IPS DF 6.9 (cell line): ENCODE measurements around the gene GTPBP4.

Experiments
- DNase-seq: peaks from one replicate; pipeline ENCODE4 v3.0.0-alpha.2; 2013; ENCODE audit warnings: low read depth, low spot score
- H3K27ac ChIP-seq: one replicate; pipeline ENCODE4 v1.5.1; 2013; ENCODE audit warnings: low read length, control low read depth
- H3K27me3 ChIP-seq: 2 replicates; pipeline ENCODE4 v1.6.1; 2013; ENCODE audit warnings: mild to moderate bottlenecking, low read length; ENCODE audit not compliant: control insufficient read depth, insufficient read depth
- H3K36me3 ChIP-seq: 2 replicates; pipeline ENCODE4 v1.6.1; 2013; ENCODE audit warnings: low read length; ENCODE audit not compliant: control insufficient read depth, insufficient read depth
- H3K4me1 ChIP-seq: 2 replicates; pipeline ENCODE4 v1.6.1; 2013; ENCODE audit warnings: low read length; ENCODE audit not compliant: control insufficient read depth, insufficient read depth
- H3K4me3 ChIP-seq: 2 replicates; pipeline ENCODE4 v1.5.1; 2013; ENCODE audit warnings: mild to moderate bottlenecking, low read length
- H3K9me3 ChIP-seq: 2 replicates; pipeline ENCODE4 v1.6.1; 2013; ENCODE audit warnings: low read length, inconsistent platforms; ENCODE audit not compliant: control insufficient read depth, insufficient read depth
- WGBS: extraction: QIAGEN DNeasy Blood & Tissue Kit; methylation state at CpG from one replicate; pipeline ENCODE4 v1.1.7; 2013; ENCODE audit warnings: mixed read lengths, missing lambda C conversion rate; ENCODE audit not compliant: insufficient read length, insufficient coverage; 5-methylcytosine and 5-hydroxymethylcytosine counted together

The GTPBP4 gene

DNA sequence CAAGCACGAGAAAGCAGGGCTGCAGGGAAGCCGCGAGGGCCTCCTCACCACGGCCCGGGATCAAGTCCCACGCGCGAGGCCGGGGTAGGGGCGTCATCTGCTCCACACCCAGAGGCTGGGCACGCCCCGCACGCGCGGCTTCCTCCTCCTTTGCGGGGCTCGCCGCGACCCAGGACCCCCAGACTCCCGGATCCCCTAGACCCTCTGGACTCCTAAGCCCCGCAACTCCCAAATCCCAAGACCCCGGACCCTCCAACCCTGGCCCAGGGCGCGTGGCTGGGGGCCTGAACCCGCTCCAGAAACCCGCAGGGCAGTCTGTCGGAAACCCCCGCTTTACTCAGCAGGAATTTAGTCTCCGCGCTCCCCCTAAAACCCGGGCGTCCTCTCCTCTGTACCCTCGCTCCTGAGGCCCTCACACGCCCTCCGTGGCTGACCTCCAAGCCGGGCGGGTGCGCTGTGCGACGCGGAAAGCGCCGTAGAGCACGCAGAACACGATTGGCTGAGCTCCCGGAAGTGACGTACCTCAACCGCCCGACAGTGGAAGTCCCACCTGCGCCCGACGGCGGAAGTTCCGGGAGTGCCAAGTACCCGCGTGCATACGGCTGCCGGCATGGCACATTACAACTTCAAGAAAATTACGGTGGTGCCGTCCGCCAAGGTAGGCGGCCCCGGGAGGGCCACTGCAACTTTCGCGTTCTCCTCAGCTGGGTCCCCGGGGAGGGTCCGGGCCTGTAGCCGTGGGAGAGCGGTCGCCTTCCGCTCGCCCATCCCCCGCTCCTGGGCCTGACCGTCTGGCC lies at the start of gene GTPBP4:
TSS of gene GTPBP4 (plus strand) at position 565 of the 797 bp plus-strand sequence. CDS start at position 611, 46 bp downstream.
- Histone ChIP-seq H3K27ac (no peak within 1 kb of the TSS), H3K27me3 (no peaks in the 10 kb centered on the region), H3K4me1 (no peaks in the 10 kb centered on the region), H3K9me3 (no peaks in the 10 kb centered on the region), H3K4me3 (peak within 1 kb of the TSS; percentile 94), H3K36me3 (peaks cover 6% of the 10 kb centered on the region; the same call in 1 of the 2 replicates)
- DNase-seq: peak; percentile 94
- WGBS: no CpG with 5 or more reads among the region's 74 CpGs

DNA sequence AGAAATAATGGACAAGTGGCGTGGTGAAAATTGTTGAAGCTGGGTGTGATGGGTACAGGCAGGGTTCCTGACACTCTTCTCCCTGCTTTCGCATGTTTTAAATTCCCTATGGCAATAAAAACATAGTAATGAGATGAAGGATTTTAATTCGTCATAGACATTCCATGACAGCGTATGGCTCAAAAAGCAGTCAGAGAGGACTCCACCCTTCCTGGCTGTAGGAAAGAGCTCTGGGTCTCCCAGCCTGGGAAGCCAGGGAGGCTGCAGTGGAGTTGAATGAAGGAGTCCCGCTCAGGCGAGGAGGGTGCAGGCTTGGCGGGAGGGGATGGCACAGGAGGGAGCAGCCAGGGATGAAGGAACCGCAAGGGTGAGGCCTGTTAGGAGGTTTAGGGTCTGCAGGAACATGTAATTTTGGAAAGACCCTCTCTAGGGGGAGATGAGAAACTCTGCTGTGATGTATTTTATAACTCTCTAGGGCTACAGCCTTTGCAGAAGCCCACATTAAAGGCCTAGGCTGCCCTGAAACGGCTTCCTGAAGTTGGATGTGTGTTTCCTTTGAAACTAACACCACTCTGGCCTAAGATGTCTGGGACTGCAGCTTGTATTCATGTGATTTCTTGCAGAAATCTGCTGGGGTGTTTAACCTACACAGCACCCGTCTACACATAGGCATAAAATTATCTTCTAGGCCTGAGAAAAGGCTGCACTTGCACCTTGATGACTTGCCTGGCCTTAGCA lies 49.1 kb upstream of the GTPBP4 start:
- H3K4me1 ChIP-seq: no peaks in the 10 kb centered on the region
- DNase-seq: no peak
- no CpG with 5 or more reads among the region's 10 CpGs for WGBS
- H3K27ac ChIP-seq: no peak overlapping the region
- no peaks in the 10 kb centered on the region for H3K36me3 ChIP-seq
- H3K4me3 ChIP-seq: no peak overlapping the region
- H3K27me3 ChIP-seq: no peaks in the 10 kb centered on the region
- H3K9me3 ChIP-seq: no peaks in the 10 kb centered on the region

DNA sequence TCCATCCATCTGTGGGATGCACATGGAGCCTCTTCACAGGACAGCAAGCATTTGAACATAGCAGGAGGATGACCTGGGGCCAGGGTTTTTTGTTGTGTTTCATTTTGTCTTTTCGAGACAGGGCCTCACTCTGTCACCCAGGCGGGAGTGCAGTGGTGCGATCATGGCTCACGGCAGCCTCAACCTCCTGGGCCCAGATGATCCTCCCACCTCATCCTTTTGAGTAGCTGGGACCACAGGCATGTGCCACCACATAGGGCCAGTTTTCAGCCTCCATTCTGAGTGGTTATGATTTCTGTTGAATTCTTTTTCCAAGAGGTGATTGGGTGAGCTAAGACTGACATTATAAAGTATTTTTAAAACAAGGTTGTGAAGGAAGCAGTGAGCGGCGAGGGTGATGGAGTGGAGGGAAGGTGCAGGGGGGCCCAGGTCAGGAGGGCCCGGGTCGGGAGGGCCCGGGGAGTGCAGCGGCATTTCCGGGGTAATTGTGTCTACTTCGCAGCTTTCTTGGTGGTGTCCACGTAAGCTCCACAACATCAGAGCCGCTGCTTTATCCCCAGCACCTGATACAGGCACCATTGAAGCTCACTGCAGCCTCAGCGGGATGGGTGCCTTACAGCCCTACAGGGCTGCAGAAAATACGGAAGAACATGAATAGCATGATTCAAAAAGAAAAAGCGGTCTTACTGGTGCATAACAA lies 44.8 kb upstream of the GTPBP4 start:
- no peak for DNase-seq
- Histone ChIP-seq H3K36me3 (no peaks in the 10 kb centered on the region), H3K27me3 (no peaks in the 10 kb centered on the region), H3K4me1 (no peaks in the 10 kb centered on the region), H3K4me3 (no peak overlapping the region), H3K9me3 (no peaks in the 10 kb centered on the region), H3K27ac (no peak overlapping the region)
- WGBS: no CpG with 5 or more reads among the region's 17 CpGs

DNA sequence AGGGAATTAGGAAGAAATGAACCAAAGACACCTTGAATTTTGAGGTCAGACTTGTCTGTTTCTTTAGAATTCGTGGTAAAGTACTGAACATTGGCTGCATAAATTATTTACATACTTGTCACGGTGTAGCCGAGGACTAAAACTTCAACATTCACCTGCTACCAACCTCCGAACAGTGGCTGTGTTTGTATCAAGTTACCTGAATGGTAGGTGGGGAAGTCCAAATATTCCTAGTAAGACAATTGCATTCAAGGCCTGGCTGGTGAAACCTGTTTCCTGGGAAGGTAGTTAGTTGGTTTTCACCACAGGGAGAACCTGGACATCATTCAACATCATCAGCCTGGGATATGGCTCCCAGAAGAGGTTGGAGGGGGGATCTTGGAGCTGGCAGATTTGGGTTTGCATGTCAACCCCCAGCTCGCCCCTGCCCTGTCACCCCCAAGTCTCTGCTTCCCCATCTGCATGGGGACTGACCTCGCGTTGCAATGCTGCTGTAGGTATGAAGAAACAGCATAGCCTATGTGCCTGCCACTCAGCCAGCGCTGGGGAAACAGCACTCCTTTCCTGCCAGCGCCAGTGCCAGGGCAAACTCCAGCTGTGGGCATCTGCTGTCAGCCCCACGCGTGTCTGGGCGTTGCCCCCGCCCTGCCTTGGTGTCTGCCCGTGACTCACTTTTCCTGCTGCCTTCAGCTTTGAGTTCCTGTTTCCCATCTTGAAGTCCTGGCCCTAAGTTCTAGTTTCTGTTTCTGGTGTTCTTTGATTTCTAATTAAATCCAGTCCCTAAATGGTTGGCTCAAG lies 44.0 kb upstream of the GTPBP4 start:
- no CpG with 5 or more reads among the region's 14 CpGs for WGBS
- Histone ChIP-seq H3K27ac (no peak overlapping the region), H3K36me3 (no peaks in the 10 kb centered on the region), H3K27me3 (no peaks in the 10 kb centered on the region), H3K4me3 (no peak overlapping the region), H3K4me1 (no peaks in the 10 kb centered on the region), H3K9me3 (no peaks in the 10 kb centered on the region)
- no peak for DNase-seq

DNA sequence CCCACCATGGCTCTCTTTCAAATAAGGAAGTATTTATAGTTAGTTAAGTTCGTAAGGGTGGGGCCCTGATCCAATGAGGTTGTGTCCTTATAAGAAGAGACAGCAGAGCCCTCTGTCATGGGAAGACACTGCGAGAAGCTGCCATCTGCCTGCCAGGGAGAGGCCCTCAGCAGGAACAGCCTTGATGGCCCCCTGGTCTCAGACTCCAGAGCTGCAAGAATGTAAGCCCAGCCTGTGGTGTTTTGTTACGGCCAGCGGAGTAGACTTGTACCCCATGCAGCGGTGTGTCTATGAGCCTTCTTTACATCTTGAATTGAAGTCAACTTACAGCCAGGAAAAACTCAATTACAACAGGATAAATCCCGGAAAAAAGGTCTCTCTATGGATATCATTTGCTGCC lies 42.5 kb upstream of the GTPBP4 start:
- no CpG with 5 or more reads among the region's 6 CpGs for WGBS
- H3K27ac ChIP-seq: no peak overlapping the region
- DNase-seq: no peak
- no peaks in the 10 kb centered on the region for H3K9me3 ChIP-seq
- H3K27me3 ChIP-seq: no peaks in the 10 kb centered on the region
- no peak overlapping the region for H3K4me3 ChIP-seq
- H3K4me1 ChIP-seq: no peaks in the 10 kb centered on the region
- no peaks in the 10 kb centered on the region for H3K36me3 ChIP-seq

DNA sequence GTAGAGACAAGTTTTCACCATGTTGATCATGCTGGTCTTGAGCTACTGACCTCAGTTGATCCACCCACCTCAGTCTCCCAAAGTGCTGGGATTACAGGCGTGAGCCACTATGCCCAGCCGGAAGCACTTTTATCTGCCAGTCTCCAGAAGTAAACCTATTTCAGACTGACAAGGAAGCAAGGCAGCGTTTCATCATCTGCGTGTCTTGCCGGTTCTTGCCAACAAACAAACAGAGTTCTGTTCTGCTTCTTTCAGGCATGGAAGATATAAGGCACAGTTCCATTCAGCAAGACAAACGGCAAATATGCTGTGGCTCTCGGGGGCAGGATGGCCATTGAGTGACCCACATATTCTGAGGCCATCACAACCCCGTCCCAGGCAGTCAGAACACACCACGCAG lies 41.2 kb upstream of the GTPBP4 start:
- Histone ChIP-seq H3K36me3 (no peaks in the 10 kb centered on the region), H3K4me1 (no peaks in the 10 kb centered on the region), H3K4me3 (no peak overlapping the region), H3K27me3 (no peaks in the 10 kb centered on the region), H3K9me3 (no peaks in the 10 kb centered on the region), H3K27ac (no peak overlapping the region)
- WGBS: no CpG with 5 or more reads among the region's 9 CpGs
- no peak for DNase-seq

DNA sequence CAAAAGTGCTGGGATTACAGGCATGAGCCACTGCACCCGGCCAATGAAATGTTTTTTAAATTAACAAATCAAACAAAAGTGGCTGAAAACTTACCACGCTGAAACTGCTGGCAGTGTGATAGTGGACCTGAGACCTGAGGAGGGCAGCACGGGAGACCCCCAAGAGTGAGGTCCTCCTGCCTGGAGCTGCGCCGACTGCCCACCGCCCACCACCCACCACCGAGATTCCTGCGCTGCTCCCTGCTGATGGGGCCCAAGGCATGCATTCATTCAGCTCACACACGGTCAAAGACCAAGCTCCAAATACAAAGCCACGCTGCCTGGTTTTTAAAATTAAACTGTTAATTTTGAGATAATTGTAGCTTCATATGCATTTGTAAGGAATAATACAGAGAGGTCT lies 40.4 kb upstream of the GTPBP4 start:
- Histone ChIP-seq H3K9me3 (no peaks in the 10 kb centered on the region), H3K36me3 (no peaks in the 10 kb centered on the region), H3K27me3 (no peaks in the 10 kb centered on the region), H3K27ac (no peak overlapping the region), H3K4me1 (no peaks in the 10 kb centered on the region), H3K4me3 (no peak overlapping the region)
- WGBS: no CpG with 5 or more reads among the region's 10 CpGs
- DNase-seq: no peak

DNA sequence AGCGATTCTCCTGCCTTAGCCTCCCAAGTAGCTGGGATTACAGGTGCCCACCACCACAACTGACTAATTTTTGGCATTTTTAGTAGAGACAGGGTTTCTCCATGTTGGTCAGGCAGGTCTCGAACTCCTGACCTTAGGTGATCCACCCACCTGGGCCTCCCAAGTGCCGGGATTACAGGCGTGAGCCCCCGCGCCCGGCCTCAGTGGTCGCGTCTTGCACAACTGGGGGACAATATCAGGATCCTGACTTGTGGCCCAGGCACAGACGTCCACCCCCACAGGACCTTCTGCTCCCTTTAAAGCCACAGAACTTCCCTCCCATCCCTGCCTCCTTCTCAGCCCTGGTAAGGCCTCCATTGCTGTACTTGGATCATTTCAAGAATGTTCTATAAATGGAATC lies 39.9 kb upstream of the GTPBP4 start:
- no peak overlapping the region for H3K27ac ChIP-seq
- H3K4me3 ChIP-seq: no peak overlapping the region
- H3K4me1 ChIP-seq: no peaks in the 10 kb centered on the region
- DNase-seq: no peak
- no peaks in the 10 kb centered on the region for H3K9me3 ChIP-seq
- H3K36me3 ChIP-seq: no peaks in the 10 kb centered on the region
- no CpG with 5 or more reads among the region's 10 CpGs for WGBS
- no peaks in the 10 kb centered on the region for H3K27me3 ChIP-seq

DNA sequence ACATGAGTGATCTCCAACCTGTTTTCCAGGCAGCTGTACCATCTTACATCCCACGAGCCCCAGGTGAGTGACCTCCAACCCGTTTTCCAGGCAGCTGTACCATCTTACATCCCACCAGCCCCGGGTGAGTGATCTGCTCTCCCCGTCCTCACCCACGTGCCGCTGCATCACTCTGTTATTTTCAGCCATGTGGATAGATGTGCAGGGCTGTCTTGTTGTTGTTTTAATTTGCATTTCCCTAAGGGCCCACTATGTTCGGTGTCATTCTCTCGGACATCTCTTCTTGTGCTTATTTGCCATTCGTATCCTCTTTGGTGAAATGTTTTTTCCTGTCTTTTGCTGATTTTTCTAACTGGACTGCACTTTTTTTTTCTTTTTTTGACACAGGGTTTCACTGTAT lies 38.8 kb upstream of the GTPBP4 start:
- DNase-seq: no peak
- H3K9me3 ChIP-seq: no peaks in the 10 kb centered on the region
- no peaks in the 10 kb centered on the region for H3K36me3 ChIP-seq
- H3K4me3 ChIP-seq: no peak overlapping the region
- WGBS: no CpG with 5 or more reads among the region's 9 CpGs
- H3K4me1 ChIP-seq: no peaks in the 10 kb centered on the region
- H3K27me3 ChIP-seq: no peaks in the 10 kb centered on the region
- H3K27ac ChIP-seq: no peak overlapping the region

DNA sequence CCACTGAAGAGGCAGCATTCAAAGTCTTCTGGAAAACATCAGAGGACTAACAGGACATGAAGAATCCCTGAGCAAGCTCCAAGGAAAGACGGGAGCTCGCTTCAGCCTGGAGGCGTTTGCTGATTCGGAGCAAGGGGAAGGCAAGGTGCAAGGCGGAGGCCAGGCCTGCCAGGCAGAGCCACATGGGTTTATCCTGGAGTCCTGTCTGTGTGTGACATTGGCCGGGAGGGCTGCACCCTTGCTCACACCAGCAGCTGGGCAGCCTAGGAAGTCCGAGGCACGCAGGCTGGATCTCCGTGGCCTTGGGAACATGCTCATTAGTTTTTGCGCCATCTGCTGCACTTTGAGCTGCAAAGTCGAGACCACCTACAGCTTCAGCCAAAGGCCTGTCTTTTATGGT lies 34.4 kb upstream of the GTPBP4 start:
- Histone ChIP-seq H3K27ac (no peak overlapping the region), H3K27me3 (no peaks in the 10 kb centered on the region), H3K4me3 (no peak overlapping the region), H3K36me3 (no peaks in the 10 kb centered on the region), H3K4me1 (no peaks in the 10 kb centered on the region), H3K9me3 (no peaks in the 10 kb centered on the region)
- DNase-seq: no peak
- no CpG with 5 or more reads among the region's 11 CpGs for WGBS
